Ishikawa (cell line): ENCODE results near the gene SOS1.

Experiments
- CEBPB ChIP-seq: IDR thresholded peaks from 2 replicates; pipeline ENCODE4 v1.6.1; 2012
- CREB1 ChIP-seq: IDR thresholded peaks from 2 replicates; pipeline ENCODE4 v1.6.1; 2012; ENCODE audit warnings: low read depth
- EGR1 ChIP-seq: IDR thresholded peaks from 2 replicates; pipeline ENCODE4 v1.6.1; 2012
- EP300 ChIP-seq: IDR thresholded peaks from 2 replicates; pipeline ENCODE4 v1.6.1; 2012; ENCODE audit warnings: borderline replicate concordance
- FOXM1 ChIP-seq: IDR thresholded peaks from 2 replicates; pipeline ENCODE4 v1.6.1; 2012; ENCODE audit warnings: low read depth, borderline replicate concordance
- NFIC ChIP-seq: IDR thresholded peaks from 2 replicates; pipeline ENCODE4 v1.6.1; 2012
- RAD21 ChIP-seq: IDR thresholded peaks from 2 replicates; pipeline ENCODE4 v1.6.1; 2012; ENCODE audit warnings: low read depth
- TAF1 ChIP-seq: IDR thresholded peaks from 2 replicates; pipeline ENCODE4 v1.6.1; 2012; ENCODE audit warnings: low read depth, mild to moderate bottlenecking
- TCF12 ChIP-seq: IDR thresholded peaks from 2 replicates; pipeline ENCODE4 v1.6.1; 2012; ENCODE audit warnings: low read depth
- TEAD4 ChIP-seq: IDR thresholded peaks from 2 replicates; pipeline ENCODE4 v1.6.1; 2012
- YY1 ChIP-seq: IDR thresholded peaks from 2 replicates; pipeline ENCODE4 v1.6.1; 2012; ENCODE audit warnings: low read depth
- ZBTB7A ChIP-seq: IDR thresholded peaks from 2 replicates; pipeline ENCODE4 v1.6.1; 2012; ENCODE audit warnings: low read depth
- TF ChIP-seq, protein P1 (sequence below): IDR thresholded peaks from 2 replicates; pipeline ENCODE4 v1.6.1; 2012
- TF ChIP-seq, protein P2 (sequence below): IDR thresholded peaks from 2 replicates; pipeline ENCODE4 v1.6.1; 2012; ENCODE audit warnings: low read depth, mild to moderate bottlenecking
- TF ChIP-seq, protein P3 (sequence below): IDR thresholded peaks from 2 replicates; pipeline ENCODE4 v1.6.1; 2012

Gene SOS1

DNA sequence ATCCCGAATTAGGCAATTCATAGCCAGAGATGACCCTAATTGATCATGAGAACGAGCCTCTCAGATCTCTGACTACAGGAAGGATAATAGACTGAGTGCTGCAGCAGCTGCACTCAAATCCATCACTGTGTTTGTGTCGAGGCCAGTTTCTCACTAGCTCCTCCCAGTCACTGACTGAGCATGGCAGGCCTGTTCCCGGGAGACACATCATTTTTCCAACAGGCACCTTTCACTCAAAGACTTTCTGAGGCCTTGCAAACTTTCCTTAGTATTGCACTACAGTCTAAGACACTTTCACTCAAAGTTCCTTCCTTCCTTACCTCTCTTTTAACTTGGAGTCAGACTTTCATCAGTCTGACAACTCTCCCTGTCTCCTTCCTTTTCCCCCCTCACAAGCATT is 13.7 kb downstream of the SOS1 start:
- TF ChIP-seq, protein P1, sequence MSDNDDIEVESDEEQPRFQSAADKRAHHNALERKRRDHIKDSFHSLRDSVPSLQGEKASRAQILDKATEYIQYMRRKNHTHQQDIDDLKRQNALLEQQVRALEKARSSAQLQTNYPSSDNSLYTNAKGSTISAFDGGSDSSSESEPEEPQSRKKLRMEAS, result no peak
- TF ChIP-seq TAF1, result no peak

DNA sequence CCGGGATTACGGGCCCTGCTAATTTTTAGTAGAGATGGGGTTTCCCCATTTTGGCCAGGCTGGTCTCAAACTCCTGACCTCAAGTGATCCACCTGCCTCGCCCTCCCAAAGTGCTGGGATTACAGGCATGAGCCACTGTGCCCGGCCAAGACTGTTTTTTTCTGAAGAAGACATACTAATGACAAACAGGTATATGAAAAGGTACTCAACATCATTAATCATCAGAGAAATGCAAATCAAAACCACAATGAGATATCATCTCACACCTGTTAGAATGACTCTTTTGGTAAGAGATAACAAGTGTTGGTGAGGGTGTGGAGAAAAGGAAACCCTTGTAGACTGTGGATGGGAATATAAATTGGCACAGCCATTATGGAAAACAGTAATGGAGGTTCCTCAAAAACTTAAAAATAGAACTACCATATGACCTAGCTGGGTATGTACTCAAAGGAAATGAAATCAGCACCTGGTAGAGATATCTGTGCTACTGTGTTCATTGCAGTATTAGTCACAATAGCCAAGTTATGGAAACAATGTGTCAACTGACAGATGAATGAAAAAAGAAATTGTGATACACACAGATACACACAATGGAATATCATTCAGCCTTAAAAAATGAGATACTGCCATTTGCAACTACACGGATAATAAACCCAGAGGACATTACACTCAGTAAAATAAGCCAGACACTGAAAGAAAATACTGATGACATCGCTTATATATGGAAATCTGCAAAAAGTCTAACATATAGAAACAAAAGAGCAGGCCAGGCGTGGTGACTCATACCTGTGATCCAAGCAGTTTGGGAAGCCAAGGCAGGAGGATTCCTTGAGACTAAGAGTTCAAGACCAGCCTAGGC is 20.8 kb downstream of the SOS1 start:
- TF ChIP-seq, protein P1, result no peak
- TF ChIP-seq TEAD4, result no peak

DNA sequence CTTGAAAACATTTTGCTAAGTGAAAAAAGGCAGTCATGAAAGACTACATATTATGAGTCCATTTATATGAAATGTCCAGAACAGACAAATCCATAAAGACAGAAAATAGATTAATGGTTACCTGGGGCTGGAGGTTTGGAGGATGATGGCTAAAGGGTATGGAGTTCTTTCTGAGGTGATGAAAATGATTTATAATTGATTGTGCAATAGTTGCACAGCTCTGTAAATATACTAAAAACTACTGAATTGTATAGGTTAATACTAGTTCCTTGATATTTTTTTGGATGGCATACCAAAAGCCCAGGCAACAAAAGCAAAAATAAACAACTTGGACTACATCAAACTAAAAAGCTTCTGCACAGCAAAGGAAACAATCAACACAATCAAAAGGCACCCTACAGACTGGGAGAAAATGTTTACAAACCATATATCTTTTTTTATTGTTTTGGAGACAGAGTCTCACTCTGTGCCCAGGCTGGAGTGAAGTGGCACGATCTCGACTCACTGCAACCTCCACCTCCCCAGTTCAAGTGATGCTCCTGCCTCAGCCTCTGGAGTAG is 21.5 kb downstream of the SOS1 start:
- TF ChIP-seq TAF1 (no peak), NFIC (no peak), CEBPB (peak; percentile 23; the same call in 1 of the 2 replicates)

DNA sequence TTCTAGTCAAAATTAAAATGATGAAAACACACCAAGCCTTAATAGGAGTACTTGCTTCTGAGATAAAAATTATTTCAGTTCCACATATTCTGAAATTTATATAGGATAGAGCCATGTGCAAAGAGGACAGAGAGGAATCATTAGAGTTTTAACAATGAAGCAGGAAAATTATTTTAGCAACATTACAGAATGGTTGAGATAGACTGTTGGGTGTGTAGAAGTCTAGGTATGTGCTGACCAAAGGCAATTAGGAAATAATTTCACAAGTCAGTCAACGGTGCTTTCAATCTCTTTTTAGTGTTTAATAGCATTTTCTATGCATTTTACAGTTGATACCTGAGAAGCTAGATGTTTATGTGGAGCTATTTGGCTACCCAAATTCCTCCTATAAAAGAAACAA is 25.2 kb downstream of the SOS1 start:
- TF ChIP-seq FOXM1 (no peak), CEBPB (no peak), NFIC (no peak), TEAD4 (no peak), EGR1 (no peak), CREB1 (no peak), RAD21 (no peak), EP300 (no peak), ZBTB7A (no peak)
- TF ChIP-seq, protein P2, sequence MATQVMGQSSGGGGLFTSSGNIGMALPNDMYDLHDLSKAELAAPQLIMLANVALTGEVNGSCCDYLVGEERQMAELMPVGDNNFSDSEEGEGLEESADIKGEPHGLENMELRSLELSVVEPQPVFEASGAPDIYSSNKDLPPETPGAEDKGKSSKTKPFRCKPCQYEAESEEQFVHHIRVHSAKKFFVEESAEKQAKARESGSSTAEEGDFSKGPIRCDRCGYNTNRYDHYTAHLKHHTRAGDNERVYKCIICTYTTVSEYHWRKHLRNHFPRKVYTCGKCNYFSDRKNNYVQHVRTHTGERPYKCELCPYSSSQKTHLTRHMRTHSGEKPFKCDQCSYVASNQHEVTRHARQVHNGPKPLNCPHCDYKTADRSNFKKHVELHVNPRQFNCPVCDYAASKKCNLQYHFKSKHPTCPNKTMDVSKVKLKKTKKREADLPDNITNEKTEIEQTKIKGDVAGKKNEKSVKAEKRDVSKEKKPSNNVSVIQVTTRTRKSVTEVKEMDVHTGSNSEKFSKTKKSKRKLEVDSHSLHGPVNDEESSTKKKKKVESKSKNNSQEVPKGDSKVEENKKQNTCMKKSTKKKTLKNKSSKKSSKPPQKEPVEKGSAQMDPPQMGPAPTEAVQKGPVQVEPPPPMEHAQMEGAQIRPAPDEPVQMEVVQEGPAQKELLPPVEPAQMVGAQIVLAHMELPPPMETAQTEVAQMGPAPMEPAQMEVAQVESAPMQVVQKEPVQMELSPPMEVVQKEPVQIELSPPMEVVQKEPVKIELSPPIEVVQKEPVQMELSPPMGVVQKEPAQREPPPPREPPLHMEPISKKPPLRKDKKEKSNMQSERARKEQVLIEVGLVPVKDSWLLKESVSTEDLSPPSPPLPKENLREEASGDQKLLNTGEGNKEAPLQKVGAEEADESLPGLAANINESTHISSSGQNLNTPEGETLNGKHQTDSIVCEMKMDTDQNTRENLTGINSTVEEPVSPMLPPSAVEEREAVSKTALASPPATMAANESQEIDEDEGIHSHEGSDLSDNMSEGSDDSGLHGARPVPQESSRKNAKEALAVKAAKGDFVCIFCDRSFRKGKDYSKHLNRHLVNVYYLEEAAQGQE, result no peak

DNA sequence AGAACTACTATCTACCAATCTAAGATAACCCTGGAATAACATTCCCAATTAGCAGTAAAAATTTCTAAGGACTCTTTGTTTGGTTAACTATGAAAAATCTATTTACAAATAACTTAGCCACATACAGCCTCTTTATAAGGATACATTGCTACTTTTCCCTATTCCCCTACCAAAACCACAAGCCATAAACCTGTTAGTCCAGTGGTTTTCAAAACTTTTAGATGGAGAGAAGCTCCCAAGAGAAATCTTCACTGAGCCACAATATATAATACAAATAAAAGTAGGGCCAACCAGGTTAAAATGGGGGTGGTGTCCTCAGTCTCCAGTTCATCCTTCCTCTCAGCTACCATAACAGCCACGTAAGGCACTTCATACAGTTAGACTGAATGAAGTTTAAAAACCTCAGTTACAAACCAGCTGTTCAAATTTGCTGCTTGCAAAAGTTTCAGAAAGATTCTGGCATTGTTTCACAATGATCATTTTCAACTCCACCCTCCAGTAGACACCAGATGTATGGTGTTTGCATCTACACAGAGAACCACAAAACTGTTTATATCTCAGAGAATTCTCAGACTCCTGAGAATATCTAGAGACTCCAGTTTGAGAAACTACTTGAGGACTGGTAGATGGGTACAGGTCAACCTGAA is 26.0 kb downstream of the SOS1 start:
- TF ChIP-seq TCF12 (no peak), EP300 (no peak)

DNA sequence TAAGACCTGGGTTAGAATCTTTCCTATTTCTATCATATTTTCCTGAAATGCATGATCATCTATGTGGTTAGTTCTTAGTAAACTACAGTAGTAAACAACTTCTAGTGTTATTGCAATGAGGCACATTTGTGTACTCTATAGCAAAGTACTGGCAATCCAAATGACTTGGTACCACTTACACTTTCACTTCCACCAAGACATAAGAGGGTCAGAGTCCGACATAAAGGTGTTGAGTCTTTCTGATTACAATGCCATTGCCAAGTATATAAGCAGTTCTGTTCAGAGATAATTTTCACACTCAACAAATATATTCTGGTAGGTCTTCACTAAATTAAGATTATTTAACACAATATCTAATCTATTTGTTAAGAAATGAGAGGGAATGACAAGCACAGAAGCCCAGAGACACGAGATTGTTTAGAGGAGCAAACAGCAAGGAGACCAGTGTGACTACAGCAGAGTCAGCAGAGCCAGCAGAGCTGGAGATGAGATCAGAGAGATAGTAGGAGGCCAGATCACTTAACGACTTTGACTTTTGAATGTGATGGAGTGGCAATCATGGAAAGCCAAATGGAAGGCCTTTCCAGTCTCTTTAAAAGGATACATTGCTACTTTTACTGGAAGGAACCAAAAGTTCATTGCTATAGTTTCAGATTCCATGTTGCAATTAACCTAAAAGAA is 27.5 kb downstream of the SOS1 start:
- no peak for TF ChIP-seq ZBTB7A
- no peak for TF ChIP-seq RAD21
- TF ChIP-seq YY1, result no peak
- no peak for TF ChIP-seq FOXM1
- no peak for TF ChIP-seq EGR1
- TF ChIP-seq, protein P2, result no peak
- TF ChIP-seq, protein P3, sequence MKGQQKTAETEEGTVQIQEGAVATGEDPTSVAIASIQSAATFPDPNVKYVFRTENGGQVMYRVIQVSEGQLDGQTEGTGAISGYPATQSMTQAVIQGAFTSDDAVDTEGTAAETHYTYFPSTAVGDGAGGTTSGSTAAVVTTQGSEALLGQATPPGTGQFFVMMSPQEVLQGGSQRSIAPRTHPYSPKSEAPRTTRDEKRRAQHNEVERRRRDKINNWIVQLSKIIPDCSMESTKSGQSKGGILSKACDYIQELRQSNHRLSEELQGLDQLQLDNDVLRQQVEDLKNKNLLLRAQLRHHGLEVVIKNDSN, result no peak
- TF ChIP-seq EP300, result no peak
- no peak for TF ChIP-seq TEAD4
- no peak for TF ChIP-seq CREB1
- TF ChIP-seq TCF12, result no peak
- TF ChIP-seq, protein P1, result no peak
- no peak for TF ChIP-seq TAF1
- no peak for TF ChIP-seq CEBPB
- no peak for TF ChIP-seq NFIC
